Measurements from ENCODE around the gene PLCL1. TPM values are rescaled to one million over a fixed set of nuclear protein-coding genes. Genes with fewer than 3 reads are reported as not detected.

PLCL1 gene
- total and polyA plus RNA-seq, 8 donors = 0.38 to 1.5 (median 0.73) TPM

DNA sequence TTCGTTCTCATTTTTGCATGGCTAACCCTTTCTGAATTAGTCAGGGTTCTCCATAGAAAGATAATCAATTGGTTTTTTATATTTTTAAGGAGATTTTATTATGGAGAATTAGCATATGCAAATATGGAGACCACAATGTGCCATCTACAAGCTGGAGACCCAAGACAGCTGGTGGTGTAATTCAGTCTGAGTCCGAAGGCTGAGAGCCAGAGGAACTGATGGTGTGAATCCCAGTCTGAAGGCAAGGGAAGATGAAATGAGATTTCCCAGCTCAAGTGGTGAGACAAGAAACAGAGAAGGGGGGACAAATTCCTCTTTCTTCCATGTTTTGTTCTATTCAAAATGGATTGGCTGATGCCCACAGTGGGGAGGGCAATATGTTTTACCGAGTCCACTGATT lies 80.7 kb downstream of the PLCL1 start:
- TF ChIP-seq, protein P1, sequence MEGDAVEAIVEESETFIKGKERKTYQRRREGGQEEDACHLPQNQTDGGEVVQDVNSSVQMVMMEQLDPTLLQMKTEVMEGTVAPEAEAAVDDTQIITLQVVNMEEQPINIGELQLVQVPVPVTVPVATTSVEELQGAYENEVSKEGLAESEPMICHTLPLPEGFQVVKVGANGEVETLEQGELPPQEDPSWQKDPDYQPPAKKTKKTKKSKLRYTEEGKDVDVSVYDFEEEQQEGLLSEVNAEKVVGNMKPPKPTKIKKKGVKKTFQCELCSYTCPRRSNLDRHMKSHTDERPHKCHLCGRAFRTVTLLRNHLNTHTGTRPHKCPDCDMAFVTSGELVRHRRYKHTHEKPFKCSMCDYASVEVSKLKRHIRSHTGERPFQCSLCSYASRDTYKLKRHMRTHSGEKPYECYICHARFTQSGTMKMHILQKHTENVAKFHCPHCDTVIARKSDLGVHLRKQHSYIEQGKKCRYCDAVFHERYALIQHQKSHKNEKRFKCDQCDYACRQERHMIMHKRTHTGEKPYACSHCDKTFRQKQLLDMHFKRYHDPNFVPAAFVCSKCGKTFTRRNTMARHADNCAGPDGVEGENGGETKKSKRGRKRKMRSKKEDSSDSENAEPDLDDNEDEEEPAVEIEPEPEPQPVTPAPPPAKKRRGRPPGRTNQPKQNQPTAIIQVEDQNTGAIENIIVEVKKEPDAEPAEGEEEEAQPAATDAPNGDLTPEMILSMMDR (IDR thresholded peaks at IDR 0.05) = no peak
- Histone ChIP-seq H3K4me1 (no peaks in the 10 kb centered on the region), H3K27ac (no peak overlapping the region), H3K4me3 (no peak overlapping the region), H3K27me3 (no peaks in the 10 kb centered on the region), H3K36me3 (no peaks in the 10 kb centered on the region), H3K9me3 (no peaks in the 10 kb centered on the region)
- ATAC-seq (no peak), DNase-seq (no peak), FAIRE-seq (no peak)
- WGBS, 2 donors = 88 to 89% methylated on average over 3 of the region's 3 CpGs
- intact Hi-C loops (cut with DNase I) = no loop called here

DNA sequence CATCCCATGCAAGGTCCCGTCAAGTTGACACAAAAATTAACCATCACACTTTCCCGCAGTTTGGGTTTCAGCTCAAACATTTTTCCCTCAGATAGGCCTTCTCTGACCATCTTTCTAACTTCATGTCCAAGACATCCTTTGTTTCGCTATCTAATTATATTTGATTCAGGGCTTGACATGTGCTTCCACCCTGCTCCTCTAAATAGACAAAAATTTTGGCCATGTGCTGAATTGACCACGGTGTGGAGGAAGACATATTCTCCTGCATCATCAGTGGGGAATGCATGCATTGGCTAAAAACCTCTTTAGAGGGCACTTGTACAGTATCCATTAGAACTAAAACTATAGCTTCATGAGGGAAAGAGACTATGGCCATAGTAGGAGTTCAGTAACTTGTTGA lies 81.2 kb downstream of the PLCL1 start:
- intact Hi-C loops (cut with DNase I) = no loop called here
- Histone ChIP-seq H3K27ac (no peak overlapping the region), H3K9me3 (no peaks in the 10 kb centered on the region), H3K36me3 (no peaks in the 10 kb centered on the region), H3K27me3 (no peaks in the 10 kb centered on the region), H3K4me3 (no peak overlapping the region), H3K4me1 (no peaks in the 10 kb centered on the region)
- no peak for ATAC-seq
- no peak for FAIRE-seq
- 97% methylated on average over 4 of the region's 4 CpGs for whole genome bisulfite sequencing, 2 donors
- TF ChIP-seq, protein P1 (IDR thresholded peaks at IDR 0.05) = no peak
- DNase-seq = no peak

DNA sequence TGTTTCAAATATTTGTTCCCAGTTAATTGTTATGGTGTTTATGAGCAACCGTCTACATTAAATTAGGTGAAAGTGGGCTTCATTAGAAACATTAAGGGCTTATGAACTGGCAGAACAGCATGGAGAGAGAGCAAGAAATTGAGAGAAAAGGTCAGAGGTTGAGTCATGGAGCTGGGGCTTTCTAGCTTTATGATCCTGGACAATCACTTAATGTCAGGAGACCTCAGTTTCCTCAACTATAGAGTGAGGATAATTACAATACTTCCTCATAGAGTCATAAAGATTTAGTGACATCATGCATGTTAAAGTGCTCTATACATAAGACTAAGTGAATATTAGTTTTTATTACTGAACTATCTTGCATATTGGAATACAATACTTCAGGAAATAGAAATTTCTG lies 83.9 kb downstream of the PLCL1 start:
- H3K27ac ChIP-seq = no peak overlapping the region
- 80 to 96% methylated on average over 1 of the region's 1 CpG for WGBS, 2 donors
- intact Hi-C loops (cut with DNase I) = no loop called here
- no peak for DNase-seq
- no peaks in the 10 kb centered on the region for H3K36me3 ChIP-seq
- FAIRE-seq = no peak
- TF ChIP-seq, protein P1 (IDR thresholded peaks at IDR 0.05) = no peak
- H3K4me3 ChIP-seq = no peak overlapping the region
- H3K4me1 ChIP-seq = no peaks in the 10 kb centered on the region
- no peaks in the 10 kb centered on the region for H3K27me3 ChIP-seq
- no peak for ATAC-seq
- no peaks in the 10 kb centered on the region for H3K9me3 ChIP-seq

DNA sequence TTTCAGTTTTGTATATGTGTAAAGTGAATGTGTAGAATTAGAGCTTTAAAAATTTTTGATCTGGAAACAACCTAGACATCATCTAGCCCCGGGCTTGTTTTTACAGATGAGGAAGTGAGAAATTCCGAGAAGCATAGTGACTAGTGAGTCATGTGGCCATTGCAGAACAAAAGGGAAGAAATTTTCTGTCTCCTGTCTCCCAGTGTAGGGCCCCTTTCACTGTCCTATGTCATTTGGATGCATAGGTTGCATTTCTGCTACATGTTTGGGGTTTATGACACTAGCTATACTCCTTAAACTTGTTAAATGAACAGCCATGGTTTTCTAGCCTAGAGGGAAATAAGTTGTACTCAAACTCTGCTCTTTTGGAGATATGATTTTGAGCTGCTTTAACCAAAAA lies 84.6 kb downstream of the PLCL1 start:
- Histone ChIP-seq H3K9me3 (no peaks in the 10 kb centered on the region), H3K4me3 (no peak overlapping the region), H3K27ac (peak overlapping the region in 2 of 4 donors; percentile 25 to 35), H3K36me3 (no peaks in the 10 kb centered on the region), H3K4me1 (peaks cover 0 to under 1% (median 0%) of the 10 kb centered on the region in 3 donors), H3K27me3 (no peaks in the 10 kb centered on the region)
- intact Hi-C loops (cut with DNase I) = no loop called here
- DNase-seq (no peak), ATAC-seq (peak in 2 of 4 donors; percentile 79 to 83), FAIRE-seq (no peak)
- TF ChIP-seq, protein P1 (IDR thresholded peaks at IDR 0.05) = no peak
- WGBS, 2 donors = 69 to 74% methylated on average over 2 of the region's 2 CpGs

DNA sequence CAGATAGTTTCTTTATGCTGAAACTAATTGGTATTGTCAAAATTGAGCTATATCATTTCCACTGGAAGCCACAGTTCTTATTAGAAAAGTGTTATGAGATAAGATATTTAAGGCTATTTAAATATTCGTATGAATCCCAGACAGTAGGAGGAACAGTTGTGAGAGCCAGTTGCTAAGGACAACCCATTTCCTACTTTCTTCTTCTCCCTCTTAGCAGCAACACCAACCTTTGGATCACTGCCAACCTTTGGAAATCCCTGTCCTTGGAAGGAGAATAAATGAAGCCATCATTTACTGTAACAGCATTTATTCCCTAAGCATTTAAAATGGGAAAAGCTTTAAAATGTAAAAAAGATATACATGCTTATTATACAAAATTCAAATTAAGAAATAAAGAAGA lies 85.8 kb downstream of the PLCL1 start:
- intact Hi-C loops (cut with DNase I) = no loop called here
- TF ChIP-seq, protein P1 (IDR thresholded peaks at IDR 0.05) = no peak
- Histone ChIP-seq H3K27me3 (no peaks in the 10 kb centered on the region), H3K4me1 (peaks cover 0 to 8% (median 3%) of the 10 kb centered on the region in 3 donors), H3K4me3 (no peak overlapping the region), H3K9me3 (no peaks in the 10 kb centered on the region), H3K36me3 (no peaks in the 10 kb centered on the region), H3K27ac (no peak overlapping the region)
- no peak for FAIRE-seq
- ATAC-seq = peak in 1 of 4 donors; percentile 34
- no peak for DNase-seq
- WGBS, 2 donors = 52 to 72% methylated on average over 1 of the region's 1 CpG
